H7 (cell line): ENCODE results near the gene BAIAP2L2. TPM values are rescaled to one million over a fixed set of nuclear protein-coding genes. Genes with fewer than 3 reads are reported as not detected.
A peak's percentile ranks its signal among the peaks of the same experiment; 100 is the strongest.
"Not testable (repeated sequence)": the region's sequence is repeated elsewhere in the genome, so short reads cannot be mapped to it uniquely, and the experiment has no call there.

ENCODE experiments used
- DNase-seq: peaks from one replicate; pipeline ENCODE4 v3.0.0; 2012
- H3K27me3 ChIP-seq: 2 replicates; pipeline ENCODE4 v1.6.0; 2011; ENCODE audit warnings: mild to moderate bottlenecking, low read length; ENCODE audit not compliant: control insufficient read depth, insufficient read depth
- H3K36me3 ChIP-seq: replicated peaks from 2 replicates; pipeline ENCODE4 v1.5.1; 2011; ENCODE audit warnings: low read length; ENCODE audit not compliant: control insufficient read depth, insufficient read depth
- H3K4me3 ChIP-seq: 2 replicates; pipeline ENCODE4 v1.5.1; 2011; ENCODE audit warnings: low read depth, mild to moderate bottlenecking, control low read depth, low read length, moderate library complexity; ENCODE audit not compliant: insufficient read depth
- total RNA-seq: library from RNA; depleted of rRNA; stranded (reverse); fragments of >200 nt; shearing (Covaris generic); gene quantifications from 2 replicates; pipeline ENCODE4 v1.2.3, GENCODE V29; 2014; rRNA removed

The BAIAP2L2 gene, protein sequence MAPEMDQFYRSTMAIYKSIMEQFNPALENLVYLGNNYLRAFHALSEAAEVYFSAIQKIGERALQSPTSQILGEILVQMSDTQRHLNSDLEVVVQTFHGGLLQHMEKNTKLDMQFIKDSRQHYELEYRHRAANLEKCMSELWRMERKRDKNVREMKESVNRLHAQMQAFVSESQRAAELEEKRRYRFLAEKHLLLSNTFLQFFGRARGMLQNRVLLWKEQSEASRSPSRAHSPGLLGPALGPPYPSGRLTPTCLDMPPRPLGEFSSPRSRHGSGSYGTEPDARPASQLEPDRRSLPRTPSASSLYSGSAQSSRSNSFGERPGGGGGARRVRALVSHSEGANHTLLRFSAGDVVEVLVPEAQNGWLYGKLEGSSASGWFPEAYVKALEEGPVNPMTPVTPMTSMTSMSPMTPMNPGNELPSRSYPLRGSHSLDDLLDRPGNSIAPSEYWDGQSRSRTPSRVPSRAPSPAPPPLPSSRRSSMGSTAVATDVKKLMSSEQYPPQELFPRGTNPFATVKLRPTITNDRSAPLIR
- total RNA-seq, result 1.0 and 2.7 TPM in 2 replicates

DNA sequence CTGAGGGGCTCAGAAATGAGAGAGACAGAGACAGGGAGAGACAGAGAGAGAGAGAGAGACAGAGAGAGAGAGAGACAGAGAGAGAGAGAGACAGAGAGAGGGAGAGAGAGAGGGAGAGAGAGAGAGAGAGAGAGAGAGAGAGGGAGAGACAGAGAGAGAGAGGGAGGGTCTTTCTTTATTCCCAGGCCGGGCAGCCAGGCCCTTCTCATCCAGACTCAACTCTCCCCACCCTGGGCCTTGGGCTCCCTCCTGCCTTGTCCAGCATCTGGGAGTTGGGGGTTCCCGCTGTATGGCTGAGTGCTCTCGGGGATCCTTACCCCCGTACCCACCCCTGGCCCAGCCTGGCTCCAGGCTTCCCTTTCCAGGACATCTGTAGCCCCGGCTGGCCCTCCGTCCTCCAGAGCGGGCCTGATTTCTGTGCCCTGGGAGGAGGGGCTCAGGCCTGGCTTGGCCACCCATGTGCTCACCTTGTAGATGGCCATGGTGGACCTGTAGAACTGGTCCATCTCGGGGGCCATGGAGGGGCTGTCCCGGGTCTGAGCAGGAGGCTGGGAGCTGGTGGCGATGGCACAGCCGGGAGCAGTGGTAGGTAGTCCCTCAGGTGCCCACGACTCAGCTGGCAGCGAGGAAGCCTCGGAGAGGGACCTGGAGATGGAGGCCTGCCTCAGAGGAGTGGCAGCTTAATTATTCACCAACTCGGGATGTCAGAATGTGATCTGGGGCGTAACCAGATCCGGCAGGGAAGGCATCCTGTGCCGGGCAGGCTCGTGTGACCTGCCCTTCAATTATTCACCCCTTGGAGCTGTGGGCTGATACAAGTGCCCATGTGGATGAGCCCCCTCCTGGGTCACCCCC is at the start of gene BAIAP2L2:
TSS of gene BAIAP2L2 (minus strand) at position 677 of the 855 bp plus-strand sequence. CDS start at position 518, 159 bp downstream.
- peak; percentile 75 for DNase-seq
- Histone ChIP-seq H3K36me3 (no peaks in the 10 kb centered on the region; the same call in 1 of the 2 replicates), H3K4me3 (no peak within 1 kb of the TSS), H3K27me3 (no peaks in the 10 kb centered on the region)

DNA sequence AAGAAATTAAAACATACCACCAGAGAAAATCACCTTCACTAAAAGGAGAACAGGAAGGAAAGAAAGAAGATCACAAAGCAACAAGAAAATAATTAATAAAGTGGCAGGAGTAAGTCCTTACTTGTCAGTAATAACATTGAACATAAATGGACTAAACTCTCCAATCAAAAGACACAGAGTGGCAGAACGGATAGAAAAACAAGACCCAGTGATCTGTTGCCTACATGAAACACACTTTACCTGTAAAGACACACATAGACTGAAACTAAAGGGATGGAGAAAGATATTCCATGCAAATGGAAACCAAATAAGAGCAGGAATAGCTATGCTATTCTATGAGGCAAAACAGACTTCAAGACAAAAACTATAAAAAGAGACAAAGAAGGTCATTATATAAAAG is 45.2 kb upstream of the BAIAP2L2 start:
- H3K36me3 ChIP-seq, result no peaks in the 10 kb centered on the region
- DNase-seq, result no peak
- no peak overlapping the region for H3K4me3 ChIP-seq
- H3K27me3 ChIP-seq, result no peaks in the 10 kb centered on the region

DNA sequence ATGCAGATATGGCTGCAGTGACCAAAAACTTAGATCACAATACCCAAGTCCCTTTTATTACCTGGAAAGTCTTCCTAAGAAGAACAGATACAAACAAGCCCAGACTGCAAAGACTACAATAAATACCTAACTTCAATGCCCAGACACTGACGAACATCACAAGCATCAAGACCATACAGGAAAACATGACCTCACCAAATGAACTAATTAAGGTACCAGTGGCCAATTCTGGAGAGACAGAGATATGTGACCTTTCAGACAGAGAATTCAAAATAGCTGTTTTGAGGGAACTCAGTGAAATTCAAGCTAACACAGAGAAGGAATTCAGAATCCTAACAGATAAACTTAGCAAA is 44.1 kb upstream of the BAIAP2L2 start:
- H3K27me3 ChIP-seq, DNase-seq, H3K36me3 ChIP-seq, H3K4me3 ChIP-seq: not testable (repeated sequence)

DNA sequence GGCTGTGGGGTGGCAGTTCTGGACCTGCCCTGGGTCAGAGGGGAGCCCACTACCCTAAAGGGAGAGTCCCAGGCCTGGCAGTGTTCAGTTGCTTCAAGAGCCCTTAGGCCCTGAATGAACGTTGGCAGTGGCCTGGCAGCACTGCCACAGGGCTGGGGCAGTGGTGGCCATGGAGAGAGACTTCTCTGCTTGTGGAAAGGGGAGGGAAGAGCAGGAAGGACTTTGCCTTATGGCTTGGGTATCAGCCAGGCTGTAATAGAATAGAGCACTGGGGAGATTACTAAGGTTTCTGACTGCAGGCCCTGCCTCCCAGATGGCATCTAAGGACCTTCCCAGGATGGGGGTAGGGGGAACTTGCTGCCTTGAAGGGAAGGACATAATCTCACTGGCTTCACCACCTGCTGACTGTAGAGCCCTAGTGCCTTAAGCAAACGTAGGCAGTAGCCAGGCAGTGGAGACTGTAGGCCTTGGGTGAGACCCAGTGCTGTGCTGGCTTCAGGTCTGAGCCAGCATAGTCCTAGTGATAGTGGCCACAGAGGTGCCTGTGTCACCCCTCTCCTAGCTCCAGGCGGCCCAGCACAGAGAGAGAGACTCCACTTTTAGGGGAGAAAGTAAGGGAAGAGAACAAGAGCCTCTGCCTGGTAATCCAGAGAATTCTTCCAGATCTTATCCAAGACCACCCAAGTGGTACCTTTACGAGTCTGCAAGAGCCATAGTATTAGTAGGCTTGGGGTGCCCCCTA is 43.5 kb upstream of the BAIAP2L2 start:
- no peak for DNase-seq
- H3K4me3 ChIP-seq, result no peak overlapping the region
- no peaks in the 10 kb centered on the region for H3K36me3 ChIP-seq
- H3K27me3 ChIP-seq, result no peaks in the 10 kb centered on the region

DNA sequence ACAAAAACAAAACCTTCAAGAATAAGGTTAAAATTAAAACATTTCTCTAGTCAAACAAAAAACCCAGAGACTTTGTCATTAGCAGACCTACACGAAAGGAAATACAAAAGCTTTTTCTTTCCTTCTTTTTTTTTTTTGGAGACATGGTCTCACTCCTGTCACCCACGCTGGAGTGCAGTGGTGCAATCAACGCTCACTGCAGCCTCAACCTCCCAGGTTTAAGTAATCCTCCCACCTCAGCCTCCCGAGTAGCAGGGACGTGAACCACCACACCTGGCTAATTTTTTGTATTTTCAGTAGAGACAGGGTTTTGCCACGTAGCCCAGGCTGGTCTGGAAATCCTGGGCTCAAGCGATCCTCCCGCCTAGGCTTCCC is 40.6 kb upstream of the BAIAP2L2 start:
- no peaks in the 10 kb centered on the region for H3K27me3 ChIP-seq
- DNase-seq, result no peak
- no peak overlapping the region for H3K4me3 ChIP-seq
- no peaks in the 10 kb centered on the region for H3K36me3 ChIP-seq

DNA sequence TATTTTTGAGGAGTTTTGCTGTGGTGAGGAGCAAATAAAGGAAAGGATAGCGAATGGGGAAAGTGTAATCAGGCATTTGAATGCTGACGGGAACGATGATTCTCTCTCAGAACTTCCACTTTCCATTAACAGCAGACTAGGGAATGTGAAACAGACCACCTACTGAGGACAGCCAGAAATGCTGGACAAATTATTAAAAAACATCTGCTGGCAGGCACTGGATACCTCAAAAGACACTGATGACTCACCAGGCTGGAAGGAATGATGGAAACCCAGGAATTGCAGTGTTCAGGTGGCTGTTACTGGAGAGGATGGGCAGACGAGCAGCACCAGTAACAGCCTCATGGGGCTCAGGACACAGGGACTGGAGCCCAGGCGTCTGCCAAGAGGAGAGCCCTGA is 37.8 kb upstream of the BAIAP2L2 start:
- no peak for DNase-seq
- no peaks in the 10 kb centered on the region for H3K27me3 ChIP-seq

DNA sequence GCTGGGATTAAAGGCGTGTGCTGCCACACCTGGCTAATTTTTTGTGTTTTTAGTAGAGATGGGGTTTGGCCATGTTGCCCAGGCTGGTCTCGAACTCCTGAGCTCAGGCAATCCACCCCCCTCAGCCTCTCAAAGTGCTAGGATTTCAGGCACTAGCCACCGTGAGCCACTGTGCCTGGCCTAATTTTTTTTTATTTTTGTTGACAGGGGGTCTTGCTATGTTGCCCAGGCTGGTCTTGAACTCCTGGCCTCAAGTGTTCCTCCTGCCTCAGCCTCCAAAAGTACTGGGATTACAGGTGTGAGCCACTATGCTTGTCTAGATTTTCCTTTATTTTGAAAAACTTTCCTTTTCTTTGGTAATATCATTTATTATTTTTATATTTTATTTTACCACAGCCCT is 35.7 kb upstream of the BAIAP2L2 start:
- DNase-seq, H3K4me3 ChIP-seq, H3K36me3 ChIP-seq: not testable (repeated sequence)

More for the DNA sequence above, 37.8 kb upstream of the BAIAP2L2 start:
- H3K36me3 ChIP-seq, result no peaks in the 10 kb centered on the region
- no peak overlapping the region for H3K4me3 ChIP-seq

DNA sequence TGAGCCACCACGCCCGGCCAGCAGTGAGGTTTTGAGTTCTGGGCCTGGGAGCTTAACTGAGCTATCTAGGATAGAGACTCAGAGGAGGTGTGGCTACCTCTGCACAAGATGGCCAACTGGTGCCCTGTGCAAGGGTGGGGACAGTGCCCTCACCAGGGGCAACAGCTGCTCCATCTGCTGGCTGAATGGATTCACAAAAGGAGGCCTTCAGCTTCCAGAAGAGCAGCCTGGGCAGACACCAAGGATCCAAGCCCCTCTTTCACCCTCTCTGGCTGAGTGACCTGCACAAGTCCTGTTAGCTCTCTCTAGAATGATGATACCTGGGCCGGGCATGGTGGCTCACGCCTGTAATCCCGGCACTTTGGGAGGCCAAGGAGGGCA is 33.5 kb upstream of the BAIAP2L2 start:
- peak; percentile 75 for DNase-seq
- Histone ChIP-seq H3K36me3 (no peaks in the 10 kb centered on the region), H3K4me3 (no peak overlapping the region), H3K27me3 (no peaks in the 10 kb centered on the region)

More for the DNA sequence above, 35.7 kb upstream of the BAIAP2L2 start:
- not testable (repeated sequence) for H3K27me3 ChIP-seq

DNA sequence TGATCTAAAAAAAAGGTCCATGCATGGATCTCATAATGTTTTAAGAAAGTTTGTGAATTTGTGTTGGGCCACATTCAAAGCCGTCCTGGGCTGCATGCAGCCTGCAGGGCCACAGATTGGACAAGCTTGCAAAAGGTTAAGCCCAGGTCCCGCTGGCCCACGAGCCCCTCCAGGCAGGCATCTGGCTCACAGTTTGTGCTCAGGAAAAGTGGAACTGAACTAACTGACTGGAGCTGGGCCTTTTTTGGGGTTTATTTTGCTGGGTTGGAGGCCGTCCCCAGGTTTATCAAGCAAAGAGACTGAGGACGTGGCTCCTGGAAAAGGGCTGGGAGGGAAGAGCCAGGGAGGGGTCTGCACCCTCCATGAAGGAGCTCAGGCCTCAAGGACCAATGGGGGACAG is 32.1 kb upstream of the BAIAP2L2 start:
- DNase-seq, result no peak
- Histone ChIP-seq H3K4me3 (no peak overlapping the region), H3K27me3 (no peaks in the 10 kb centered on the region), H3K36me3 (no peaks in the 10 kb centered on the region; the same call in 1 of the 2 replicates)

DNA sequence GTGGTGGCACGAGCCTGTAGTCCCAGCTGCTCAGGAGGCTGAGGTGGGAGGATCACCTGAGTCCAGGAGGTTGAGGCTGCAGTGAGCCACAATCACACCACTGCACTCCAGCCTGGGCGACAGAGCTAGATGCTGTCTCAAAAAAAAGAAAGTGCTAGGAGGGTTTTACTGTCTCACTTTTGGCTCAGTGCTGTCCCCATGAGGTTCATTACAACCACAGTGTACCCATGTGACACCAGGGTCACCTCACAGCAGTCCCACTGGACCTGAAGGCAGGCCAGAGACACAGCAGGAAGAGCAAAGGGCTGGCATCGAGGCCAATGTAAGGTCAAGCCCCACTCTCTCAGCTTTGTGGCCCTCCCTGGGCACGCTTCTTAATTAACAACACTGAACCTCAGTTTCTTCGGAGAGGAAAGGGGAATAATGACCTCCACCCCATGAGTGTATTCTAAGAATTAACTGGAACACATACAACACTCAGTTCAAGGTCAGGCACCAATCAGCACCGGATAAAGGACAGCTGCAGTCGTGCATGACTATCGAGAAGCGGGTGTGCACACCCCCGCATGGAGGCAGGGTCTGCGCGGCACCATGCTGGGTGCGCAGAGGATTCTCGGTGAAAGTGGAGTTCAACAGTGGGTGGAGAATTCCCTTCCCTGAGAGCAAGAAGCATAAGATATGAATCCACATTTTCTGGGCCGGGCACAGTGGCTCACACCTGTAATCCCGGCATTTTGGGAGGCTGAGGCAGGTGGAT is 30.9 kb upstream of the BAIAP2L2 start:
- no peak overlapping the region for H3K4me3 ChIP-seq
- H3K36me3 ChIP-seq, result no peaks in the 10 kb centered on the region; the same call in 1 of the 2 replicates
- no peaks in the 10 kb centered on the region for H3K27me3 ChIP-seq
- peak; percentile 32 for DNase-seq

DNA sequence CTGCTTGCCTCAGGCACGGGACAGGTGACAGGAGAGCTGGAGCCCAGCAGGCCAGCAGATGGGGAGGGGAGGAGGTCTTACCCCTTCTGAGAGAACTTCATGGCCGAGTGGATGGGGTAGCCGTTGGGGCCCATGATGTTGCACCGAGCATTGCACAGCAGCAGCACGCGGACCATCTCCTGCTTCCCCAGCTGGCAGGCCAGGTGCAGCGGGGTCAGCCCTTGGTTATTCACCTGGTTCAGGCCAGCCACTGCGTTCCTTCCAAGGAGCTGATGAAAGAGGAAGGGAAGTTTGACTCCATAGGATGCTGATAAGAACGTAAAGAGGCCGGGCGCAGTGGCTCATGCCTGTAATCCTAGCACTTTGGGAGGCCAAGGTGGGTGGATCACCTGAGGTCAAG is 29.4 kb upstream of the BAIAP2L2 start:
- H3K36me3 ChIP-seq, result peaks cover 1% of the 10 kb centered on the region; the same call in 1 of the 2 replicates
- H3K4me3 ChIP-seq, result no peak overlapping the region
- DNase-seq, result peak; percentile 32
- no peaks in the 10 kb centered on the region for H3K27me3 ChIP-seq

DNA sequence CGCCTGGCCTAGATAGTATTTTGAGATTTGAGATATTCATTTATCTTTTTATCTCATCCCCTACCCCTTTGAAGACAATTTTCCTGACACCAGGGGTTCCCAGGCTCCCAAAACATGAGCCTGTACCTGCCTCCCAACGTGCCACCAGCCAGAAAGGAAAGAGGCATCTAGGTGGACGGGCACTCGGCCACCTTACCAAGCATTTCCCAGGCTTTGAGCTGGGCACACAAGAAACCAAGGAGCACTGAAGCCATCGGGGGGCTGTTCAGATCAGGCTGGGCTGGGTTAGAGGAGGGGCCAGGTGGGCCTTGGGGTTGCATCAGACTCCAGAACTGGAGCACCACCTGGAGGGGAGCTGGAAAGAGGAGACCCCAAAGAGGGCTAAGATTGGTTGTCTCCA is 28.5 kb upstream of the BAIAP2L2 start:
- Histone ChIP-seq H3K27me3 (no peaks in the 10 kb centered on the region), H3K4me3 (no peak overlapping the region), H3K36me3 (peaks cover 1% of the 10 kb centered on the region)
- peak; percentile 45 for DNase-seq

DNA sequence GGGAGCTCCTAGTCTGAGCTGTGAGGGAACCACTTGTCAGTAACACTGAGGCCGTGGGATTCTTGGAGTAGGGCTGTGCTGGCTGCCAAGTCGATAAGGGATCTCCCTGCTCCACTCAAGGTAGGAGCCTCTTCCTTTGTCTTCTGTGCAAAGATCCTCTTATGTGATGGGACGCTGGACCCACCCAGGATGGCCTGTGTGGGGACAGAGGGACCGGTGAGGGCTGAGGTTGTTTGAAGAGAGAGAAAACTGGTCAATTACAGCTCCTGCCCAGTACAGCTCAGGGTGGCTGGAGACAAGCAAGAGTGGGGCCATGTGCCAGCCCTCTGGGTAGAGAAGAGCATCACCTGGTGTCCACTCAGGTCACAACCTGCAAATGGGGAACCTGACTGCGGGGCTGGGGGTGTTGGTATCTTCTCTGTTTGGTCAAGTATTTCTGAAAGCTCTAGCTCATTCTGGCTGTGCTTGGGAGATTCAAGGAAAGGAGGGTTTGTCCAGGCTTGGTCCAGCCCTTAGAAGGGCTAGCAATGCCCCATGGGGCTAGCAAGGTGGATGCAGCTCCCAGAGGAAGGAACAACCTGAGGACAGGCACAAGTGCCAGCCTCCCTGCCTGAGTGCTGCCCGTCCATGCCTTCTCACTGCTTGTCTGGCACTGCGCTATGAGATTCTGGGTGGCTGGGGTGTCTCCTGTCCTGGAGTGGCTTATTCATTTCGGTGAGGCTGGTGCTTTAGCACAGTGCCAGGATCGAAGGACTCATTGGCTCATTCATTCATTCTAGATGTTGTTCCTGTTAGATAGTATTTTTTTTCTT is 27.6 kb upstream of the BAIAP2L2 start:
- DNase-seq, result no peak
- no peaks in the 10 kb centered on the region for H3K27me3 ChIP-seq
- H3K4me3 ChIP-seq, result no peak overlapping the region
- H3K36me3 ChIP-seq, result peaks cover 1% of the 10 kb centered on the region
